HG02938 (cell line): ENCODE measurements around the gene ABCD3.
"Not testable (repeated sequence)": the region's sequence is repeated elsewhere in the genome, so short reads cannot be mapped to it uniquely, and the experiment has no call there.

Experiments used
- ATAC-seq: cut with Tn5 transposase; IDR thresholded peaks from one replicate; pipeline ENCODE4 v1.9.1; 2021; ENCODE audit warnings: mild to moderate bottlenecking, moderate library complexity; ENCODE audit not compliant: unreplicated experiment

The ABCD3 gene

GRCh38 chr1:94417978-94418663 lies at the start of gene ABCD3:
Gene ABCD3, plus strand, starts transcription at chr1:94418389. Its CDS starts 90 bp downstream, at chr1:94418479.
- ATAC-seq: peak; percentile 92

GRCh38 chr1:94372771-94373170 lies 45.4 kb upstream of the ABCD3 start:
- not testable (repeated sequence) for ATAC-seq

- ATAC-seq: not testable (repeated sequence)
Measured at GRCh38 chr1:94373311-94373710, 44.9 kb upstream of the ABCD3 start.

- not testable (repeated sequence) for ATAC-seq
Measured at GRCh38 chr1:94375666-94376065, 42.5 kb upstream of the ABCD3 start.

GRCh38 chr1:94378493-94378892 lies 39.7 kb upstream of the ABCD3 start:
- not testable (repeated sequence) for ATAC-seq

GRCh38 chr1:94379615-94380014 lies 38.6 kb upstream of the ABCD3 start:
- ATAC-seq: no peak

- no peak for ATAC-seq
Measured at GRCh38 chr1:94382201-94382600, 36.0 kb upstream of the ABCD3 start.

- ATAC-seq: no peak
Measured at GRCh38 chr1:94383966-94384408, 34.2 kb upstream of the ABCD3 start.

GRCh38 chr1:94384485-94385265 lies 33.5 kb upstream of the ABCD3 start:
- ATAC-seq: no peak

GRCh38 chr1:94385308-94385929 lies 32.8 kb upstream of the ABCD3 start:
- no peak for ATAC-seq

GRCh38 chr1:94389298-94389697 lies 28.9 kb upstream of the ABCD3 start:
- no peak for ATAC-seq

- ATAC-seq: no peak
Measured at GRCh38 chr1:94394247-94394646, 23.9 kb upstream of the ABCD3 start.

GRCh38 chr1:94395231-94395630 lies 23.0 kb upstream of the ABCD3 start:
- ATAC-seq: no peak

GRCh38 chr1:94395748-94396309 lies 22.4 kb upstream of the ABCD3 start:
- no peak for ATAC-seq

- no peak for ATAC-seq
Measured at GRCh38 chr1:94396356-94397010, 21.7 kb upstream of the ABCD3 start.

- no peak for ATAC-seq
Measured at GRCh38 chr1:94398356-94398755, 19.8 kb upstream of the ABCD3 start.

GRCh38 chr1:94399453-94399852 lies 18.7 kb upstream of the ABCD3 start:
- ATAC-seq: no peak

- no peak for ATAC-seq
Measured at GRCh38 chr1:94401206-94401605, 17.0 kb upstream of the ABCD3 start.

- ATAC-seq: no peak
Measured at GRCh38 chr1:94406446-94406845, 11.7 kb upstream of the ABCD3 start.

GRCh38 chr1:94408104-94408830 lies 9.9 kb upstream of the ABCD3 start:
- no peak for ATAC-seq
